Measurements from ENCODE around the gene ETNK1. TPM values are rescaled to one million over a fixed set of nuclear protein-coding genes. Genes with fewer than 3 reads are reported as not detected.

ETNK1 gene, protein sequence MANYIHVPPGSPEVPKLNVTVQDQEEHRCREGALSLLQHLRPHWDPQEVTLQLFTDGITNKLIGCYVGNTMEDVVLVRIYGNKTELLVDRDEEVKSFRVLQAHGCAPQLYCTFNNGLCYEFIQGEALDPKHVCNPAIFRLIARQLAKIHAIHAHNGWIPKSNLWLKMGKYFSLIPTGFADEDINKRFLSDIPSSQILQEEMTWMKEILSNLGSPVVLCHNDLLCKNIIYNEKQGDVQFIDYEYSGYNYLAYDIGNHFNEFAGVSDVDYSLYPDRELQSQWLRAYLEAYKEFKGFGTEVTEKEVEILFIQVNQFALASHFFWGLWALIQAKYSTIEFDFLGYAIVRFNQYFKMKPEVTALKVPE
- total RNA-seq, result 100 to 1,000 TPM in 1 of 4 donors, 10 to 100 TPM in 3; 16.7 to 145 (median 71.7) TPM

DNA sequence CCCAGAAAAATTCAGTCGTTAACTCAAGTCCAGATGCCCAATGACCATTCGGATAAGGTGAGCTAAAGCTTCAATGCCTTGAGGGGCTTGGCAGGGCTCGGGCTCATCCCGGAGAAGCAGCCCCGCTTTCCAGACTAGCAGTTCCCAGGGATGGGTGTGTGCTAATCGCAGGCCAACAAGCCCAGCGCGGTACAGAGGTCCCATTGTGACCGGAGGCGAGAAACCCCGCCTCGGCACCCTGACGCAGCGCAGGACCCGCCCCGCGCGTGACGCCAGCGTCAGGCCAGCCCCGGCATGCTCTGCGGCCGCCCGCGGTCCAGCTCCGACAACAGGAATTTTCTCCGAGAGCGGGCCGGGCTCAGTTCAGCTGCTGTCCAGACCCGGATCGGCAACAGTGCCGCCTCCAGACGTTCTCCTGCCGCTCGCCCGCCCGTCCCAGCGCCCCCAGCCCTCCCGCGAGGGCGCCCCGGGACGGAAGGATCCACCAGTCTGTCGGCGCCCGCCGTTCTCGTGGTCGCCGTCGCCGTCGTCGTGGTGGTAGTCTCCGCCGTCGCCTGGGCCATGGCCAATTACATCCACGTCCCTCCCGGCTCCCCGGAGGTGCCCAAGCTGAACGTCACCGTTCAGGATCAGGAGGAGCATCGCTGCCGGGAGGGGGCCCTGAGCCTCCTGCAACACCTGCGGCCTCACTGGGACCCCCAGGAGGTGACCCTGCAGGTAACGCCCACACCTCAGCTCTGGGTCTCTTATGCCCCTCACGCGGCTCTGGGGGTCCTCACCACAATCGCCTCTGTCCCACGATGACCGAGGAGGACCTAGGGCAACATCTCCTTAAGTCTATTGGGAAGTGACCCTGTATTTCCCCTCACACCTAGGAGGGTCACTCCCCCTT lies at the start of gene ETNK1:
Gene ETNK1 (plus strand): TSS at position 302 of the 892 bp plus-strand sequence. CDS start 260 bp downstream, at position 562.
- Histone ChIP-seq H3K9me3 (no peaks in the 10 kb centered on the region), H3K27ac (peak within 1 kb of the TSS; percentile 98 to 99), H3K4me1 (no peaks in the 10 kb centered on the region), H3K36me3 (no peaks in the 10 kb centered on the region), H3K4me3 (peak within 1 kb of the TSS; percentile 94 to 95), H3K27me3 (no peaks in the 10 kb centered on the region)
- intact Hi-C loops (cut with DNase I; ENCODE audit: low total_unique reads), result no loop called here
- peak; percentile 92 to 96 for DNase-seq
- TF ChIP-seq POLR2A (IDR thresholded peaks at IDR 0.05), result peak; percentile 99
- TF ChIP-seq, protein P1, sequence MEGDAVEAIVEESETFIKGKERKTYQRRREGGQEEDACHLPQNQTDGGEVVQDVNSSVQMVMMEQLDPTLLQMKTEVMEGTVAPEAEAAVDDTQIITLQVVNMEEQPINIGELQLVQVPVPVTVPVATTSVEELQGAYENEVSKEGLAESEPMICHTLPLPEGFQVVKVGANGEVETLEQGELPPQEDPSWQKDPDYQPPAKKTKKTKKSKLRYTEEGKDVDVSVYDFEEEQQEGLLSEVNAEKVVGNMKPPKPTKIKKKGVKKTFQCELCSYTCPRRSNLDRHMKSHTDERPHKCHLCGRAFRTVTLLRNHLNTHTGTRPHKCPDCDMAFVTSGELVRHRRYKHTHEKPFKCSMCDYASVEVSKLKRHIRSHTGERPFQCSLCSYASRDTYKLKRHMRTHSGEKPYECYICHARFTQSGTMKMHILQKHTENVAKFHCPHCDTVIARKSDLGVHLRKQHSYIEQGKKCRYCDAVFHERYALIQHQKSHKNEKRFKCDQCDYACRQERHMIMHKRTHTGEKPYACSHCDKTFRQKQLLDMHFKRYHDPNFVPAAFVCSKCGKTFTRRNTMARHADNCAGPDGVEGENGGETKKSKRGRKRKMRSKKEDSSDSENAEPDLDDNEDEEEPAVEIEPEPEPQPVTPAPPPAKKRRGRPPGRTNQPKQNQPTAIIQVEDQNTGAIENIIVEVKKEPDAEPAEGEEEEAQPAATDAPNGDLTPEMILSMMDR (IDR thresholded peaks at IDR 0.05), result peak in 1 of 4 experiments; percentile 13

DNA sequence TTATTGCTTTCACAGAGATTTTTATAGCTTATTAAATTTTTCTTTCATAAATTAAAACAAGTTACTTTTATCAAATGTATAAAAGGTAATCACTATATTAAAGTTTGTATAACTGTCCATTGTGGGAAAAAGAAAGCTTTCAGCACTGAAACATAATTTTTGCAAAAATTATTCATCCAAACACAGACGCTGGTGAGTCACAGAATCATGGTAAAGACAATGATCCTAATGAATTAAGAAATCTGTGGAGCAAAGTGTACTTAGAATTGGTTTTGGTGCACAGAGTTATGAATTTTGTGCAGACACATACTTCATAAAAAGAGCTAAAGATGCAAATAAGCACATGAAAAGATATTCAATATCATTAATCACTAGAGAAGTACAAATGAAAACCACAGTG lies 48.9 kb upstream of the ETNK1 start:
- no peaks in the 10 kb centered on the region for H3K4me1 ChIP-seq
- H3K36me3 ChIP-seq, result no peaks in the 10 kb centered on the region
- no peaks in the 10 kb centered on the region for H3K9me3 ChIP-seq
- intact Hi-C loops (cut with DNase I; ENCODE audit: low total_unique reads), result no loop called here
- H3K27ac ChIP-seq, result no peak overlapping the region
- no peak overlapping the region for H3K4me3 ChIP-seq
- no peaks in the 10 kb centered on the region for H3K27me3 ChIP-seq
- DNase-seq, result no peak
- TF ChIP-seq, protein P1 (IDR thresholded peaks at IDR 0.05), result no peak
- TF ChIP-seq POLR2A (IDR thresholded peaks at IDR 0.05), result no peak

DNA sequence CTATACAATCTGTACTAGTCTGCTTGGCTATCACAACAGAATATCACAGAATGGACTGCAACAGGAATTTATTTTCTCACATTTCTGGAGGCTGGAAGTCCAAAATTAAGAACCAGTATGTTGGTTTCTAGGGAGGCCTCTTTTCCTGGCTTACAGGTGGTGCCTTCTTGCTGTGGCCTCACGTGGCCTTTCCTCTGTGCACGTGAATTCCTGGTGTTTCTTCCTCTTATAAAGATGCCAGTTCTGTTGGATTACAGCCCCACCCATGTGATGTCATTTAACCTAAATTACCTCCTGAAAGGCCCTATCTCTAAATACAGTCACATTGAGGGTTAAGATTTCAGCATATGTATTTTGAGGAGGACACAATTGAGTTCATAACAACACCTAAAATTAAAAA lies 48.5 kb upstream of the ETNK1 start:
- intact Hi-C loops (cut with DNase I; ENCODE audit: low total_unique reads), result no loop called here
- no peaks in the 10 kb centered on the region for H3K27me3 ChIP-seq
- no peaks in the 10 kb centered on the region for H3K4me1 ChIP-seq
- H3K4me3 ChIP-seq, result no peak overlapping the region
- no peak overlapping the region for H3K27ac ChIP-seq
- H3K36me3 ChIP-seq, result no peaks in the 10 kb centered on the region
- H3K9me3 ChIP-seq, result no peaks in the 10 kb centered on the region
- no peak for TF ChIP-seq POLR2A (IDR thresholded peaks at IDR 0.05)
- TF ChIP-seq, protein P1 (IDR thresholded peaks at IDR 0.05), result no peak
- no peak for DNase-seq

DNA sequence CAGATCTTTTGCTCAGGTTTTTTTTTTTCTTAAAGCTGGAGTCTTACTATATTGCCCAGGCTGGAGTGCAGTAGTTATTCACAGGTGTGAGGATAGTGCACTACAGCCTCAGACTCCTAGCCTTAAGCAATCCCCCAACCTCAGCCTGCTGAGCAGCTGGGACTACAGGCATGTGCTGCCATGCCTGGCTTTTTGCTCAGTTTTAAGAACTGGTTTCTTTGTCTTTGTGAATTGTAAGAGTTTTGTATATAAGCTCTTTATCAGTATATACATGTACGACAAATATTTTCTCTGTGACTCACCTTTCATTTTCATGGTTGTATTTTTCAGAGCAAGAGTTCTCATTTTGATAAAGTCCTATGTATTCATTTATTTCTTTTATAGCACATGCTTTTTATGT lies 47.3 kb upstream of the ETNK1 start:
- H3K36me3 ChIP-seq, result no peaks in the 10 kb centered on the region
- H3K27me3 ChIP-seq, result no peaks in the 10 kb centered on the region
- no peak for DNase-seq
- H3K4me3 ChIP-seq, result no peak overlapping the region
- no peak overlapping the region for H3K27ac ChIP-seq
- no peaks in the 10 kb centered on the region for H3K9me3 ChIP-seq
- no peaks in the 10 kb centered on the region for H3K4me1 ChIP-seq
- intact Hi-C loops (cut with DNase I; ENCODE audit: low total_unique reads), result no loop called here
- TF ChIP-seq, protein P1 (IDR thresholded peaks at IDR 0.05), result no peak
- TF ChIP-seq POLR2A (IDR thresholded peaks at IDR 0.05), result no peak

DNA sequence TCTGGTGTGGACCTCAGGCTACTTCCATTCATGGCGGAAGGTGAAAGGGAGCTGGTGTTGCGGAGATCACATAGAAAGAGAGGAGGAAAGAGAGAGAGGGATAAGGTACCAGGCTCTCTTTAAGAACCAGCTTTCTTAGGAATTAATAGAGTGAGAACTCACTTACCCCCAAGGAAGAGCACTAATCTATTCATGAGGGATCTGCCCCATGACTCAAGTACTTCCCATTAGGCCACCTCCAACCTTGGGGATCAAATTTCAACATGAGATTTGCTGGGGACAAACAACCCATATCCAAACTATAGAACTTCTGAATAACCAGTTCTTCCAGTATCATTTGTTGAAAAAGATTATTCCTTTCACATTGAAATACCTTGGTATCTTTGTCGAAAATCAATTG lies 46.6 kb upstream of the ETNK1 start:
- TF ChIP-seq POLR2A (IDR thresholded peaks at IDR 0.05), result no peak
- H3K4me3 ChIP-seq, result no peak overlapping the region
- no peaks in the 10 kb centered on the region for H3K9me3 ChIP-seq
- no peak overlapping the region for H3K27ac ChIP-seq
- no peak for DNase-seq
- no peaks in the 10 kb centered on the region for H3K4me1 ChIP-seq
- intact Hi-C loops (cut with DNase I; ENCODE audit: low total_unique reads), result no loop called here
- no peaks in the 10 kb centered on the region for H3K36me3 ChIP-seq
- no peaks in the 10 kb centered on the region for H3K27me3 ChIP-seq

Measured in uterus (tissue), 4 donors.